ENCODE measurements around the gene TPH1. TPM values are rescaled to one million over a fixed set of nuclear protein-coding genes. Genes with fewer than 3 reads are reported as not detected.

TPH1 gene
- total RNA-seq, 1 experiment from 2014 or later = 0.19 TPM

- Mint-ChIP-seq H3K27ac (ENCODE audit: low read depth, unreplicated experiment) (peak overlapping the region; percentile 46), H3K4me3 (ENCODE audit: unreplicated experiment) (no peak overlapping the region), H3K27me3 (ENCODE audit: insufficient read depth, unreplicated experiment) (no peaks in the 10 kb centered on the region), H3K4me1 (ENCODE audit: insufficient read depth, unreplicated experiment) (no peaks in the 10 kb centered on the region), H3K9me3 (ENCODE audit: unreplicated experiment) (no peaks in the 10 kb centered on the region), H3K36me3 (ENCODE audit: insufficient read depth, unreplicated experiment) (peaks cover 85% of the 10 kb centered on the region)
- DNase-seq (ENCODE audit: unreplicated experiment) = no peak
- TF ChIP-seq CTCF (IDR thresholded peaks at IDR 0.05; ENCODE audit: unreplicated experiment) = no peak
- ChIA-PET POLR2A (no interaction called here), CTCF (interaction anchor here (1.3 to 3.6 kb wide), 2 partner anchors 17 to 27 kb away, joined by 6 to 14 read pairs; partner anchors contain the start of gene SAAL1)
- intact Hi-C loops (cut with micrococcal nuclease) = no loop called here
- BruUV-seq (replicated peaks) = no TSS peak
These were observed 42.3 kb upstream of the TPH1 start for GRCh38 chr11:18088366-18088765.

- ChIA-PET CTCF (interaction anchor here (1.1 to 1.4 kb wide), 2 partner anchors 33 to 89 kb away, joined by 3 read pairs; no protein-coding TSS in a partner anchor), POLR2A (no interaction called here)
- Mint-ChIP-seq H3K27ac (ENCODE audit: low read depth, unreplicated experiment) (no peak overlapping the region), H3K27me3 (ENCODE audit: insufficient read depth, unreplicated experiment) (no peaks in the 10 kb centered on the region), H3K9me3 (ENCODE audit: unreplicated experiment) (no peaks in the 10 kb centered on the region), H3K4me1 (ENCODE audit: insufficient read depth, unreplicated experiment) (no peaks in the 10 kb centered on the region), H3K36me3 (ENCODE audit: insufficient read depth, unreplicated experiment) (peaks cover 70% of the 10 kb centered on the region), H3K4me3 (ENCODE audit: unreplicated experiment) (no peak overlapping the region)
- no peak for TF ChIP-seq CTCF (IDR thresholded peaks at IDR 0.05; ENCODE audit: unreplicated experiment)
- intact Hi-C loops (cut with micrococcal nuclease) = no loop called here
- no peak for DNase-seq (ENCODE audit: unreplicated experiment)
- no TSS peak for BruUV-seq (replicated peaks)
These were observed 35.5 kb upstream of the TPH1 start for GRCh38 chr11:18081551-18081950.

GRCh38 chr11:18080451-18080850 lies 34.4 kb upstream of the TPH1 start:
- H3K27me3 Mint-ChIP-seq (ENCODE audit: insufficient read depth, unreplicated experiment) = no peaks in the 10 kb centered on the region
- H3K4me3 Mint-ChIP-seq (ENCODE audit: unreplicated experiment) = no peak overlapping the region
- POLR2A ChIA-PET = interaction anchor here (0.8 to 1.3 kb wide), 3 partner anchors 9 to 71 kb away, joined by 3 to 5 read pairs (median 5); no protein-coding TSS in a partner anchor
- no peaks in the 10 kb centered on the region for H3K9me3 Mint-ChIP-seq (ENCODE audit: unreplicated experiment)
- H3K36me3 Mint-ChIP-seq (ENCODE audit: insufficient read depth, unreplicated experiment) = peaks cover 64% of the 10 kb centered on the region
- CTCF ChIA-PET = interaction anchor here (0.6 to 1.4 kb wide), 5 partner anchors 9 to 696 kb away, joined by 3 to 4 read pairs (median 3); no protein-coding TSS in a partner anchor
- no TSS peak for BruUV-seq (replicated peaks)
- H3K4me1 Mint-ChIP-seq (ENCODE audit: insufficient read depth, unreplicated experiment) = no peaks in the 10 kb centered on the region
- no peak overlapping the region for H3K27ac Mint-ChIP-seq (ENCODE audit: low read depth, unreplicated experiment)
- no peak for TF ChIP-seq CTCF (IDR thresholded peaks at IDR 0.05; ENCODE audit: unreplicated experiment)
- no peak for DNase-seq (ENCODE audit: unreplicated experiment)
- intact Hi-C loops (cut with micrococcal nuclease) = no loop called here

GRCh38 chr11:18078909-18079308 lies 32.8 kb upstream of the TPH1 start:
- intact Hi-C loops (cut with micrococcal nuclease) = no loop called here
- H3K4me3 Mint-ChIP-seq (ENCODE audit: unreplicated experiment) = no peak overlapping the region
- H3K36me3 Mint-ChIP-seq (ENCODE audit: insufficient read depth, unreplicated experiment) = peaks cover 57% of the 10 kb centered on the region
- no peaks in the 10 kb centered on the region for H3K4me1 Mint-ChIP-seq (ENCODE audit: insufficient read depth, unreplicated experiment)
- ChIA-PET CTCF (no interaction called here), POLR2A (no interaction called here)
- H3K27me3 Mint-ChIP-seq (ENCODE audit: insufficient read depth, unreplicated experiment) = no peaks in the 10 kb centered on the region
- H3K27ac Mint-ChIP-seq (ENCODE audit: low read depth, unreplicated experiment) = no peak overlapping the region
- TF ChIP-seq CTCF (IDR thresholded peaks at IDR 0.05; ENCODE audit: unreplicated experiment) = no peak
- no peak for DNase-seq (ENCODE audit: unreplicated experiment)
- no peaks in the 10 kb centered on the region for H3K9me3 Mint-ChIP-seq (ENCODE audit: unreplicated experiment)
- no TSS peak for BruUV-seq (replicated peaks)

All from MCF 10A (cell line).